RCC 7860 (cell line): ENCODE results near the gene IST1.
"Not testable (repeated sequence)": the region's sequence is repeated elsewhere in the genome, so short reads cannot be mapped to it uniquely, and the experiment has no call there.

Experiments
- DNase-seq: peaks from one replicate; pipeline ENCODE4 v3.0.0-alpha.2; 2015; ENCODE audit warnings: low spot score
- FAIRE-seq: peaks from 2 replicates; lab custom pipeline; 2012; peaks lifted over from hg19 to GRCh38; lab: Jason Lieb, UNC

IST1 gene

GRCh38 chr16:71894921-71895678, at the start of gene IST1:
Gene IST1 (plus strand): TSS chr16:71895531. CDS start chr16:71915641, 20,110 bp downstream.
- DNase-seq = peak; percentile 91
- peak; percentile 75 for FAIRE-seq

DNA sequence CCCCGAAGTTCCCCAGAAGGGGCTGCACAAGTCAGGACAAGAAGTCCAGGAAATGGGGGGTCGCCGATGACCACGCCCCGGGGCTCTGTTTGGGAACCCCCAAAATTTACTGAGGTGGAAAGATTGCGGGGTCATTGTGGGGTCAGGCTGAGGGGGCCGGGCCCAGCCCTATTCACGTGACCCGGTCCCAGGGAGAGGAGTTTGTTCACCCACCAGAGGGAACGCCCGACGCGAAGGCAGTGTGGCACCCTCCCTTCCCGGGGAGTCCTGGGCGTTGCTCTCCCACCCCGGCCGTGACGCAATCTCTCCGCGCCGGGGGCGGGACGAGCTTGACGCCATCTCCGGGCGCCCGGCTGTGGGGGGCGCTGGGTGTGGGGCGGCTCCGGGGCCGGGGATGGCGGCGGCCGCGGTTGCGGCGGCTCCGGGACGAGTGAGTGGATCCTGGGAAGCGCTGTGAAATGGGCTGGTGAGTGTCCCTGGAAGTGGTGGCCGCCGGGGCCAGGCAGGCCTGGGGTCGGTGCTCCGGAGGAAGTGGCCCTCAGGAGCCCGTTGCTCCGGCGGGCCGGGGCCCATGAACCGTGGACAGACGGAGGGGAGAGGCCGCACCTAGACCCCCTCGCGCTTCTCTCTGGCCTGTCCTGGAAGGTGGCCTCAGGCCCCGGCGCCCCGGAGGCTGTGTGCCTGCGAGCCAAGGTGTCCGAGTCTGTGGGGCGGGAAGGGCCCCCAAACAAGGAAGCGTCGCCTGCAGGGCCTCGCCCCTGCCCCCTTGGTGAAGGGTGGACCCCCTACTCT, 49.5 kb upstream of the IST1 start, which contains the start of gene ATXN1L:
ATXN1L (plus strand) TSS at position 338 of the 792 bp plus-strand sequence. CDS start 3,765 bp downstream, outside the sequence.
- FAIRE-seq (no peak), DNase-seq (peak; percentile 78)

- FAIRE-seq (no peak), DNase-seq (no peak)
Measured at GRCh38 chr16:71846431-71846830, 48.9 kb upstream of the IST1 start.

DNA sequence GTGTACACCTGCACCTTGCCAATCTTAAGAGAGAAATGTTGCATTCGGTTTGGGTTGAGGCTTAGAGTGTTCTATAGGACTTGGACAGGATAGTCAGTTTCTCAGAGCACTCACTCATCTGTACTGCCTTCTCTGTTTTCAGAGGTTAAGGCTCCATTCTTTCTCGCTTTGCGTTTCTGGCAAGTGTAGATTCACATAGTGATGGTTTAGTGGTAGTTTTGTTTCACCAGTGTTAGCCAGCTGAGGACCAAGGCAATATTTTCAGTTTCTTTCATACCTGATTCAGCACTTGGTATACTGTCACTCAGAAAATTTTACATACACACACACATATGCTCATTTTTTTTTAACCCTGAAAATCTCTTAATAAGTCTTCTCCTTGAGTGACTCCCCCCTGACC, 48.2 kb upstream of the IST1 start:
- DNase-seq (no peak), FAIRE-seq (no peak)

DNA sequence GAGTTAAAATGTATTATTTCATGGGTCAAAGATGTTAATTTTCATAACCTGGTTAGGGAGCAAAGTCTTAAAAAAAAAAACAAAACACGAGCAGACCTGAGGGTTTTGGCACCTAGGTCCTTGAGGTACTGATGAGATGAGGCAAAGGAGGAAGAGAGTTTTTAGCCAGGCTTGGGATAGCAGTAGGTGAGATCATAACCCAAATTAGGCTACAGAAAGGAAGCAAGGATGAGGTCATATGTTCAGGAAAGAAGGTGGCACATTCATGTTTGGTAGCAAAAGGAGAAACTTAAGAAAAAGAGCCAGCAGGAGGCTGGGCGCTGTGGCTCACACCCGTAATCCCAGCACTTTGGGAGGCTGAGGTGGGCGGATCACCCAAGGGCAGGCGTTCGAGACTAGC, 46.7 kb upstream of the IST1 start:
- FAIRE-seq = no peak
- no peak for DNase-seq

DNA sequence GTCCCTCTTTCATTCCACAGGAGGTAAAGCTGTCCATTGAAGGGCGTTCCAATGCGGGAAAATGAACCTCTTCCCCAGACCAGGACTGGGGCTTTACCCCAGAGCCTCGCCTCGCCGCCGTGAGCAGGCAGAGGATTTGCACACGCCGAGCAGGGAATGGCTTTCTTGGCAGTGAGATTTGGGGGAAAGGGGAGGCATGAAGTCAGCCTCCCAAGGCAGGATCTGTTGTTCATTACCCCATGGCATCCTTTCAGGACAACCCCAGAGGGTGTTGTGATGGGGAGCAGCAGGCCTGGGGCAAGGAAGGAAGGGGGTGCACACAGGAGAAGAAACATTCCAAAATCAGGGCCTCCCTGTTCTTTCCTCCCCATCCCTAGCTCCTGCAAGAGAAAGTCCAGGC, 43.6 kb upstream of the IST1 start:
- DNase-seq = no peak
- FAIRE-seq = no peak

DNA sequence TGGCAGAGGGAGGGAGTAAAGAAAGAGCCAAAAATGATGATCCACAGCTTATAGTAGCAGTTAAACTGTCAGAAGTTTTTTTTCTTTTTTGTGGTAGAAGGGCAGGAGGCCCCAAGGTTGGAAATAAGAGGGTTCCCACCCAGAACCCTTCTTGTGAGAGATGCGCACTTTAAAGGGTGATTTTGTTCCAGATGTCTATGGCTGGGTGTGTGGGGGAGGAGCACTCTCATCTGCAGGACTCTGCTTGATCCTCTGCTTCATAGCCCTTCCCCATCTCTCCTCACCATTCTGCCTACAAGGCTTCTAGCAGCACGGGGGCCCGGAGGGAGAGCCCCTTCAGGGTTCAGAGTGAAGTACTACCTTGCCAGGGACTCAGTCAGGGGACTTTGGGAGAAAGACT, 43.2 kb upstream of the IST1 start:
- DNase-seq = no peak
- no peak for FAIRE-seq

GRCh38 chr16:71852561-71852960, 42.8 kb upstream of the IST1 start:
- no peak for DNase-seq

GRCh38 chr16:71853413-71853812, 41.9 kb upstream of the IST1 start:
- DNase-seq (no peak), FAIRE-seq (no peak)

More at GRCh38 chr16:71852561-71852960, 42.8 kb upstream of the IST1 start:
- FAIRE-seq = no peak

DNA sequence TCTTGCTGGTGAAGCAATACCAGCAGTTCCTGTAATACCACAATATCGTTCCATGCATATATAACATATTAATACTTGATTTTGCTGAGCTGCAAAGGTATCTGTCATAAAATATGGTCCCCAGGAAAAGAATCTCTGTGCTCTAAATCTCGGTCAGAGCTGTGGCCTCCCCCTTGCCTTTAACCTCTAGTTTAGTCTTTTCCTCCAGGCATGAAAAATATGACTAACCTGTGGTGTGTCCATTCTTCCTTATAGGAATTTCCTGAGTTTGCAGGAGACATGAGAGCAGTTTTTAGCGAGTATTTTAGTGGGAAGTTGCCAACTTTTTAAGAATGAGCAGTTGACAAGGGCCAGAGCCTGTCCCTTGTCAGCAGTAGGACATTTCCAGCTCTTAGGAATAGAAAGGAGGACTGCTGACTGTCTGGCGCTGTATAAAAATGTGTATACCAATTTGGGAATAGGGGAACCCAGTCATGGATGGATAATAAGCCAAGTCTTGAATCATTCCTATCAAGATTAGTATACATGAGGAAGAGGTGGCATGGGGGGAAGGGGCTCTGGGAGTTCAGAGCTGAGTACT, 40.9 kb upstream of the IST1 start:
- FAIRE-seq = peak; percentile 76
- peak; percentile 61 for DNase-seq

- no peak for FAIRE-seq
- DNase-seq = no peak
Measured at GRCh38 chr16:71855937-71856662, 39.2 kb upstream of the IST1 start.

DNA sequence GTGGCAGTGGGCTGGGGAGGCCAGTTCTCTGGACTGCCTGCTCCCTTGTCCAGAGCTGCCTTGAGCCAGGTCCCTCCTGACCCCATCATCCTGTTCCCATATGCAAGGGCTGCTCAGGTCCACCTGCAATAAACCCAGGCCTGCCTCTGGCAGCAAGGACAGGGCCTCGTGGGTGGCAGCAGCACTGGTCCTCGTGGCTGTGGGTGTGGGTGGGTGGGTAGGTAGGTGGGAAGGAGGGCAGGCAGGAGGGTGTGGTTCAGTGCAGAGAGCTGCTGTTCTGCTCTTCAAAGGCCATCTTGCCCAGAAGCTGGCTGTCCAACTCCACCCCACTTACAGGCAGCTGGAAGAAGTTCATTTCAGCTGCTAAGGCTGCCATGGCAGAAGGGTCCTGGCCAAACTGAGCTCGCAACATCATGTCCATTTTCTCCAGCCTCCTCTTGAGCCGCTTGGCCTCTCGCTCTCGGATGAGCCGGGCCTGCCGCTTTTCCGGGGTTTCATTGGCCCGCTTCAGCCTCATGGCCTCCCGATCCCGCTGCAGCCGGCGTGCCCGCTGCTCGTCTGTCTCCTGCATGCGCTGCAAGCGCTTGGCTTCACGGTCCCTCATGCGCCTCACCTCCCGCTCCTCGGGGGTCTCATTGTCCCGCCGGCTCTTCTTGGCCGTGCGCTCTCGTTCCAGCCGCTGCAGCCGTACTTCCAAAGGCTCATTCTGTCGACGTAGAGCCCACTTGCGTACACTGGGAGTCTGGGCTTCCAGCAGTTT, 35.4 kb upstream of the IST1 start:
- FAIRE-seq (no peak), DNase-seq (no peak)

DNA sequence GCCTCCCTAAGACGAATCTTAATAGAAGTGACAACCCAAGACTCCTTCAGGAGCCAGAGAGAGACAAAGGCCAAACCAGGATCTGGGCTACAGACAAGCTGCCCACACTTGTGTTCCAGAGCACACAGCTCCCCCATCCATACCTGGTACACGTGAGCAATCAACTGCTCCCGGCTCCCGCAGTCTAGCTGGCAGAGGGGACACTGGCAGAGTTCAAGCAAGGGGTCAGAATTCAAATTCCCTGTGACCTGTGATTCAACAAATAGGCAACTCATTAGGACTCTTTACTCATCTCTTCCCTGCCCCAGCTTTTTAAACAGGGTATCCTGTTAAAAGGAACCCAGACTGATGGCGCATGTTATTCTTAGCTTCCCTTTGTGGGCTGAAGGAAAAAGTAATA, 31.3 kb upstream of the IST1 start:
- DNase-seq (no peak), FAIRE-seq (no peak)

- DNase-seq (no peak), FAIRE-seq (no peak)
Measured at GRCh38 chr16:71865173-71865863, 30.0 kb upstream of the IST1 start.

DNA sequence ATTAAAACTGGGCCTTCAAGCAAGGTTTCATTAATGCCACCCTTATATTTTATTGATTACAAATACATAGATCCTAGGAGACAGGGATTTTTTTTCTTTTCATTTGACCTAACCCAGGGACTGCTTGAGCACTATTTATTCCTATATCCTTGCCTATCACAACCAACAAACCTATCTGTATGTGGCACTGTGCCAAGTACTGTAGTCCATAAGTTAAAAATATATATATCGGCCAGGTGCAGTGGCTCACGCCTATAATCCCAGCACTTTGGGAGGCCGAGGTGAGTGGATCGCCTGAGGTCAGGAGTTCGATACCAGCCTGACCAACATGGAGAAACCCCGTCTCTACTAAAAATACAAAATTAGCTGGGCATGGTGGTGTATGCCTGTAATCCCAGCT, 28.2 kb upstream of the IST1 start:
- not testable (repeated sequence) for FAIRE-seq

GRCh38 chr16:71867939-71868338, 27.4 kb upstream of the IST1 start:
- FAIRE-seq (no peak), DNase-seq (no peak)

More for the DNA sequence above, 28.2 kb upstream of the IST1 start:
- DNase-seq = not testable (repeated sequence)

GRCh38 chr16:71869089-71869488, 26.2 kb upstream of the IST1 start:
- DNase-seq (no peak), FAIRE-seq (no peak)

- DNase-seq = no peak
- FAIRE-seq = no peak
Measured at GRCh38 chr16:71870818-71871217, 24.5 kb upstream of the IST1 start.

DNA sequence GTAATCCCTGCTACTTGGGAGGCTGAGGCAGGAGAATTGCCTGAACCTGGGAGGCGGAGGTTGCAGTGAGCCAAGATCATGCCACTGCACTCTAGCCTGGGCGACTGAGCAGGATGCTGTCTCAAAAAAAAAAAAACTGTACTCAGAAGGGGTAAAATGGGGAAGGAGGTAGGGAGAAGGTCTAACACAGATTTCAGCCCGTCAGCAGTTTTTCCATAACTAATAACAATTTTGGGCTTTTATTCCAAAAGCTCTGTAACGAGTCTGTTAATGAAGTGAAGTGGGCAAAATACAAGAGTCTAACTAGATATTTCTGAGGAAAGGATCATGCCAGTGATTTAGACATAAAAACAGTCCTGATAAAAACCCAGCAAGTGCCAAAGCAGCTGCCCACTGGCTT, 22.1 kb upstream of the IST1 start:
- FAIRE-seq (no peak), DNase-seq (no peak)

- no peak for FAIRE-seq
- DNase-seq = no peak
Measured at GRCh38 chr16:71878911-71879310, 16.4 kb upstream of the IST1 start.
